Activated CD4-positive, alpha-beta memory T cell treated with anti-CD3 and anti-CD28 coated beads, Interleukin-2, amount 10 ng/mL, durations not matched to agents 7 days and 5 days (primary cell): ENCODE results near the gene HDX. TPM values are rescaled to one million over a fixed set of nuclear protein-coding genes. Genes with fewer than 3 reads are reported as not detected.

Experiments
- CTCF ChIA-PET: fragments of 350-600 bp; sonication (Branson Sonifier 250); formaldehyde crosslinking; loops from one replicate; lab custom pipeline; 2021; ENCODE audit warnings: antibody characterized with exemption, inconsistent platforms; lab: Charles Lee
- POLR2A ChIA-PET: fragments of 350-600 bp; sonication (Branson Sonifier 250); formaldehyde crosslinking; loops from one replicate; lab custom pipeline; 2021; ENCODE audit warnings: antibody characterized with exemption; lab: Charles Lee
- DNase-seq: peaks from one replicate; pipeline ENCODE4 v3.0.0-alpha.2; 2020
- H3K27ac Mint-ChIP-seq: one replicate; pipeline ENCODE4 v1.8.0; 2021; ENCODE audit warnings: mild to moderate bottlenecking, mixed read lengths
- H3K27me3 Mint-ChIP-seq: one replicate; pipeline ENCODE4 v1.8.0; 2021; ENCODE audit warnings: mixed read lengths
- H3K36me3 Mint-ChIP-seq: one replicate; pipeline ENCODE4 v1.8.0; 2021; ENCODE audit warnings: low read depth, mixed read lengths
- H3K4me1 Mint-ChIP-seq: one replicate; pipeline ENCODE4 v1.8.0; 2021; ENCODE audit warnings: mixed read lengths
- H3K4me3 Mint-ChIP-seq: one replicate; pipeline ENCODE4 v1.8.0; 2021; ENCODE audit warnings: mild to moderate bottlenecking, mixed read lengths
- H3K9me3 Mint-ChIP-seq: one replicate; pipeline ENCODE4 v1.8.0; 2021; ENCODE audit warnings: mixed read lengths
- total RNA-seq, 2 experiments: library from RNA; stranded (reverse); gene quantifications; one replicate each; pipeline ENCODE4 v1.2.3, GENCODE V29; 2021

The HDX gene
- total RNA-seq, 2 experiments from 2014 or later, result 0.96 to 1.2 TPM

DNA sequence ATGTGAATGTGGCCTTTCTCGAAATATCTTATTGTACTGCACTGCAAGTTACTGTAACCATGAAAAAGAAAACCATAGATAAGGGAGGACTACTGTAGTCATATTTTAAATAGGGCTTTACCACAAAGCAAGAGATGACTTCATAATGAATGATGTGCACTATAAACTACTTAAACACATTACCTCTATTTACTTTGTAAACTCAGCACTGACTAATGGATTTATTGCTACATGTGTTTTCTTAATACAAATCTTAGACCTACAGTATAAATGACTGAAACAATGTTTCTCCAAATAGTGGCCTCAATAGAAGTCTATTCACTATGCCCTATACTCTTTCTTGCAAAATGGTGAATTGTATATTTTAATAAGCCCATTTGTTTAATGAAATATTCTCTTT, 61.1 kb downstream of the HDX start:
- ChIA-PET CTCF (no interaction called here), POLR2A (no interaction called here)
- no peak for DNase-seq
- no peak overlapping the region for H3K4me3 Mint-ChIP-seq
- no peaks in the 10 kb centered on the region for H3K36me3 Mint-ChIP-seq
- H3K4me1 Mint-ChIP-seq, result no peaks in the 10 kb centered on the region
- H3K27ac Mint-ChIP-seq, result no peak overlapping the region
- H3K27me3 Mint-ChIP-seq, result no peaks in the 10 kb centered on the region
- peaks cover 2% of the 10 kb centered on the region for H3K9me3 Mint-ChIP-seq

DNA sequence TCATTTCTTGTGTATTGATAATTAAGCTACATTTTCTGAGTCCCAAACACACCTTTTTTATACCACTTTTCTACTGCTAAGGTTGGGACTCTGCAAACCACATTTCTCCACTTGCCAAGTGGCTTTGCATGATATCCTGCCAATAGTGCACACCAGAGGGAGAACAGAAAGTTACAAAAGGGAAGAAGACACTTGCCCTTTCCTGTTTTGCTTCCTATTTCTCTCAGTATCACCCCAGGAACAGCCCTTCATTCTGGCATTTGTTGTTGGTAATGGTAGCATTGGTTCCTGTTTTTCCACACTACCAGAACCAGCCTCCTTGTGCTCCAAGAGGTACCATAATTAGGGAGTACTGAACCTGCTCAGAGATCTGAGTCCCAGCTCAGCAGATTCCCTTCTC, 87.1 kb downstream of the HDX start:
- Mint-ChIP-seq H3K4me3 (no peak overlapping the region), H3K27ac (no peak overlapping the region), H3K4me1 (no peaks in the 10 kb centered on the region), H3K9me3 (peaks cover 8% of the 10 kb centered on the region), H3K36me3 (no peaks in the 10 kb centered on the region), H3K27me3 (no peaks in the 10 kb centered on the region)
- POLR2A ChIA-PET, result no interaction called here
- CTCF ChIA-PET, result no interaction called here
- no peak for DNase-seq

DNA sequence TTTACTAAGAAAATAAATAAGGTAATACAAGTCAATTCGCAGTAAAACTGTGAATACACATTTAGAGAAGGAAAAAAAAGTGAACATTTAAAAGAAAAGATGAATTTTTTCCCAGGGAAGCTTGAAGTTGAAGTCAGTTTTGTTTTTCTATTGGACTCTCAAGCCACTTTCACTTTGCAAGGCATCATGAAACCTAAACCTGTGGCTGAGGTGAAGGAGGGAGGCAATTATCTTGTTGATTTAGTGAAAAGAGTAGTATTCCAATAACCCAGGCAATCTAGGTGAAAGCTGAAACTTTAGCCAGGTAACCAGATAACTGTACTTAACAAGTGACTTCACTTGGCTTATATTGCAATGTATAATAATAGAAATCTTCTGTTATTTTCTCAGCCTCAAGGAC, 138.6 kb downstream of the HDX start:
- H3K4me1 Mint-ChIP-seq, result no peaks in the 10 kb centered on the region
- H3K27ac Mint-ChIP-seq, result no peak overlapping the region
- peaks cover 3% of the 10 kb centered on the region for H3K9me3 Mint-ChIP-seq
- CTCF ChIA-PET, result no interaction called here
- no peaks in the 10 kb centered on the region for H3K36me3 Mint-ChIP-seq
- POLR2A ChIA-PET, result no interaction called here
- DNase-seq, result no peak
- H3K27me3 Mint-ChIP-seq, result no peaks in the 10 kb centered on the region
- no peak overlapping the region for H3K4me3 Mint-ChIP-seq

DNA sequence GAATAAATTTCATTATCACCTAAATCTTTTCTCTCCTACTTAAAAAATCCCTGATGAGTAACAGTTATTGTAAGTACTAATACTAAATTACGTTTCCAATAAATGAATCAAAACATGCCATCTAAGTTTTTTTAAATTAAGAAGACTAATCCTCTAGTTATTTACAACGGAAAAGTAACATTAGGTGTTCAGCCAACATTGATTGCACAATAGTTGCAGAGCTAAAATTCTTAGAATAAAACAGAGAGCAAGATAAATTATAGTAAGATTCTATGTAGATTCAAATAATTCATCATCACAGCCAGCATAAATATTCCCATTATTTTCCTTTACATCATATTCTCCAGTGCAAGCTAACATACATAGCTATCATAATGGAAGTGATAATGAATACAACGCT, 139.2 kb downstream of the HDX start:
- no peaks in the 10 kb centered on the region for H3K4me1 Mint-ChIP-seq
- ChIA-PET POLR2A (no interaction called here), CTCF (no interaction called here)
- no peak for DNase-seq
- peaks cover 5% of the 10 kb centered on the region for H3K9me3 Mint-ChIP-seq
- no peaks in the 10 kb centered on the region for H3K27me3 Mint-ChIP-seq
- H3K4me3 Mint-ChIP-seq, result no peak overlapping the region
- H3K36me3 Mint-ChIP-seq, result no peaks in the 10 kb centered on the region
- no peak overlapping the region for H3K27ac Mint-ChIP-seq

DNA sequence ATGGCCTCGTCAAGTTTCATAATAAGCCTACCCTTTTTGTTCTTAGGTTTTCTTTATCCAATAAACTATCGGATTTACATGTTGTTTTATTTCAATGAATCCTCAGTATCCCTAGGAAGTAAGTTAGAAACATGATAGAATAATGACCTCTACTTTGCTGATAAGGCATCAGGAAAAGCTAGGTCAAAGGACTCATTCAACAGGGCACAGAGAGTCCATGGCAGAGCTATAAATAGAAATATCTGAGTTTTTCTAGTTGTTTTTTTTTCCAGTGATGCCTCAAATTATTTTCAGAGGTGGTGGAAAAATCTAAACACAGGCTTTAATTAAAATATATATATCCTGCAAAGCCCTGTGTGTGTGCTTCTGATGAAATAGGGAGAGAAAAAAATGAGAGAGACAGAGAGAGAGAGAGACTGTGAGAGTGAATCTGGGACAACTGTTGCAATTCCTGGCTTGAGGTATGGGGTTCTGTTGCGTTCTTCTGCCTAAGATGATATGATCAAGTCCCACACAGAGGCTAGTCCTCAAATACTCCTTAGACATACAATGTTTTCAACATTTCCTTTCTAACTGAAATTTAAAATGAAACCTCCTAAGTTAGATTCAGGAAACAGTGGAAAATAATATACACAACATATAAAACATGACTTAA, 139.9 kb downstream of the HDX start:
- CTCF ChIA-PET, result no interaction called here
- POLR2A ChIA-PET, result no interaction called here
- Mint-ChIP-seq H3K4me3 (no peak overlapping the region), H3K4me1 (no peaks in the 10 kb centered on the region), H3K27ac (no peak overlapping the region), H3K27me3 (no peaks in the 10 kb centered on the region), H3K36me3 (no peaks in the 10 kb centered on the region), H3K9me3 (peaks cover 5% of the 10 kb centered on the region)
- DNase-seq, result no peak

DNA sequence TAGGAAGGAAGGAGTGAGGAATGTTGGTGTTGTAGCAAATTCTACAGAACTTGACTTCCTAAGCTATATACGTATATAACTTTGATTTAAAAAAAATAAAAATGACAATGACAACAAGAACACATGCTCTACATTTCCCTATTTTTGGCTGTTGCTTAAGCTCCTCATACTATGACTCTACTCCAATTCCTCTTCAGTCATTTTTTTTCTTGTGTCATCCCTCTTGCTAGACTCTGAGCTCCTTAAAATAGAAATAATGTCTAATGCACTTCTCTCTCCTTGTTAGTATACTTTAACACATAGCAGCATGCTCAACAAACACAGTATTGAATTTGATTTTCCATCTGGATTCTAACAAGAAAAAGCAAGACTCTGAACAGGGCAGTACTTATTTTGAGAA, 144.0 kb downstream of the HDX start:
- peaks cover 2% of the 10 kb centered on the region for H3K9me3 Mint-ChIP-seq
- no peaks in the 10 kb centered on the region for H3K4me1 Mint-ChIP-seq
- H3K27ac Mint-ChIP-seq, result no peak overlapping the region
- no peak overlapping the region for H3K4me3 Mint-ChIP-seq
- no peak for DNase-seq
- CTCF ChIA-PET, result no interaction called here
- H3K27me3 Mint-ChIP-seq, result no peaks in the 10 kb centered on the region
- H3K36me3 Mint-ChIP-seq, result no peaks in the 10 kb centered on the region
- POLR2A ChIA-PET, result no interaction called here

DNA sequence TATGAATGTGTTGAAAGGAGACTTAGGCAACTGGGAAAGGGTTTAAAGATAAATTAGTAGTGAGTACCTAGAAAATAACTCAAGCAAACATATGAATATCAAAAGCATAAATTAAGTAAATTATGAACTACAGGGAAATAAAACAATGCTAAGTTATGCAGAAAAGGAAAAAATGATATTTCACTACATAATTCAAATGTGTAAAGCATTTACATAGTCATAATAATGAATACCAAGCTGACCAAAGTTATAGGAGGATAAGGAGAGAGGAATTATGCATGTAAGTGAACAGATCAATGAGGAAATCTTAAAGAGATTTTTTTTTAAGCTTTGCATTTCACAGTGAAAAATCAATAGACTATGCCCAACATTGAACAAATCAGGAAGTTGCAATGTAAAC, 145.0 kb downstream of the HDX start:
- POLR2A ChIA-PET, result no interaction called here

DNA sequence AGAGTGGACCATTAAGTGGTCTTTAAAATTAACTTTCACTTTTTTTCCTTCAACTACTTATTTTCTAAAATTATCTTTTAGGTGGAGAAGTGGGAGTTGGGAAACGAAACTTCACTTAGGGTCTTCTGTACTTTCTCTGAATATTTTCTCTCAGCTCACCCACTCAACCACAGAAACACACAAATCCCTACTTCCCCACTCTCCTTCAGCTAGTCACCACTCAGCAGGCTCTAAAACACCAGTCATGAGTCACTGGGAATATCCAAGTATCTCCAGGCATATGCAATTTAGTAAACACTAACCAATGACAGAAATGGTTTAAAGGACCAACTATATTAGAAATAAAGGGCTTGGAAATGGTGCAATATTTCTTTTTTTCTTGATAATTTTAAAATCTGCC, 161.3 kb downstream of the HDX start:
- no peak for DNase-seq
- POLR2A ChIA-PET, result no interaction called here
- CTCF ChIA-PET, result no interaction called here
- Mint-ChIP-seq H3K4me3 (no peak overlapping the region), H3K36me3 (no peaks in the 10 kb centered on the region), H3K27me3 (no peaks in the 10 kb centered on the region), H3K9me3 (no peaks in the 10 kb centered on the region), H3K27ac (no peak overlapping the region), H3K4me1 (no peaks in the 10 kb centered on the region)

More for the DNA sequence above, 145.0 kb downstream of the HDX start:
- CTCF ChIA-PET, result no interaction called here
- Mint-ChIP-seq H3K27ac (no peak overlapping the region), H3K4me1 (no peaks in the 10 kb centered on the region), H3K27me3 (no peaks in the 10 kb centered on the region), H3K4me3 (no peak overlapping the region), H3K9me3 (peaks cover 2% of the 10 kb centered on the region), H3K36me3 (no peaks in the 10 kb centered on the region)
- no peak for DNase-seq

DNA sequence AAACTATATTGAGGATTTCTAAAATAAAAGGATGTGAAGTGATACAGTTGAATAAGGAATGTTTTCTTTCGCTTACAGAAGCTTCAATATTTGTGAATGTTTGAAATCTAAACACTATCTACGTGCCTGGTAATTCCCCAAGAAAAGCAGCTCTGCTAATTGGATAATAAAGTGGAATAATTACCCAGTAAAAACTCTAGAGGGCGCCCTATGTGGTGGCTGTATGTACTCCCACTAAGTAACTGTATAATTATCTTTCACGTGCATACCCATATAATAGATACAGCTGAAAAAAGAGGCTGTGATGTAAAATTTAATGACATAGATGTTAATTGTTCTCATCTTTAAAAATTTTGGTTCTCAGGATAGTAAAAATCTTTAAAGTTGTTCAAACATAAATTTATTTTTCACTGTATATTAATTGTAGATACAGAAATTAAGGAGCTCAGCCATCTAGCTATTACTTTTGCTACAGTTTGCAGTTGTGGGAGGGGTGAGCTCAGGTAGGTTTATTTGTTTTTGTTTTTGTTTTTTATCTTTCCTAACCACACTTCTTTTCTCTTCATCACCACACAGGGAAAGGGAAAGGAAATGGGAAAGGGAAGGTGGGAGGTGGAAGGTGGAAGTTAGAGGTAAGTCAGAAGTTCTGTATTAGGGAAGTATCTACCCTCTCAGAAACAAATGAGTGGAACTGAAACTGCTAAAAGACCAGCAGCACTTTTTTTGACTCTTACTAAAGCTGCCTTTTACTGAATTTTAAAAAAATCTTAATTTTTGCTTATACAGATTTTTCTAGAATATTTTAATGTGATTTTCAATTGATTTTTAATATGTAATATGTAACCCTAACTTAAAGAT, 162.5 kb downstream of the HDX start:
- ChIA-PET POLR2A (no interaction called here), CTCF (no interaction called here)
- Mint-ChIP-seq H3K4me3 (no peak overlapping the region), H3K4me1 (no peaks in the 10 kb centered on the region), H3K9me3 (no peaks in the 10 kb centered on the region), H3K27me3 (no peaks in the 10 kb centered on the region), H3K36me3 (no peaks in the 10 kb centered on the region), H3K27ac (no peak overlapping the region)
- no peak for DNase-seq

DNA sequence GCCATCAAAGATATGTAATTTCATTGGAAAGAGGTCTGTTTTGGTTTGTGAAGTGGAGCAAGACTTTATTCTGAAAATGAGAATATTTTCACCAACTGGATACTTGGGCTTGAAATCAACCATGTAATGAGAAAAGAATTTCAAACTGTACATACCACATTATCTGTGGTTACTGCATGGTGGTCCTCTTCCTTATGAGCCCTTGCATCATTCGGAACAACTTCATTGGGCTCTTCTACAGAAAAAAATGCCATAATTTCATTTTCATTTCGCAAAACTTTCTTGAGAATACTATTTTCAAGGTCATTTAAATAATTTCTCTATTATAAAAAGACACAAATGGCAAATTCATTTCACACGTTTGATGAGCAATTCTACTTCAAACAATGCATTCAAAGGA, 165.6 kb downstream of the HDX start:
- Mint-ChIP-seq H3K9me3 (no peaks in the 10 kb centered on the region), H3K27me3 (no peaks in the 10 kb centered on the region), H3K36me3 (no peaks in the 10 kb centered on the region), H3K4me3 (no peak overlapping the region), H3K27ac (no peak overlapping the region), H3K4me1 (no peaks in the 10 kb centered on the region)
- CTCF ChIA-PET, result no interaction called here
- POLR2A ChIA-PET, result no interaction called here
- DNase-seq, result no peak

DNA sequence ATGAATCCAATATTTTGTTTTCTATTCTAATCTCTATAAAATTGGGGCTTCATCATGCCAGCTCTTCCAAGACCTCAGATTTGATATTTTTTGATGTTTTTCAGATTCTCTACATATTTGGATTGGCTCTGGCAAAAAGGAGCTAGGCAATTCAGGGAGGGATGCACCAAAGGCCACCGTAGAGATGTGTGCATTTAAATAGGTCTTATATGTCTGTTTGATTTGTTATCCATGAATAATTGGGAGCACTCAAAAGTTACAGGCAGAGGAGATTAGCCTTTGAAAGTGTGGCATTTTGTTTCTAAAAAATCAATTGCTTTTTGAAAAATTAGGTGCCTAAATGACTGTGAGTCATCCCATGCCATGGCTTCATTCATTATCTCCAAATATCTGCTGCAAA, 167.1 kb downstream of the HDX start:
- POLR2A ChIA-PET, result no interaction called here
- Mint-ChIP-seq H3K4me3 (no peak overlapping the region), H3K4me1 (no peaks in the 10 kb centered on the region), H3K36me3 (no peaks in the 10 kb centered on the region), H3K27me3 (no peaks in the 10 kb centered on the region), H3K9me3 (no peaks in the 10 kb centered on the region), H3K27ac (no peak overlapping the region)
- DNase-seq, result no peak
- CTCF ChIA-PET, result no interaction called here

DNA sequence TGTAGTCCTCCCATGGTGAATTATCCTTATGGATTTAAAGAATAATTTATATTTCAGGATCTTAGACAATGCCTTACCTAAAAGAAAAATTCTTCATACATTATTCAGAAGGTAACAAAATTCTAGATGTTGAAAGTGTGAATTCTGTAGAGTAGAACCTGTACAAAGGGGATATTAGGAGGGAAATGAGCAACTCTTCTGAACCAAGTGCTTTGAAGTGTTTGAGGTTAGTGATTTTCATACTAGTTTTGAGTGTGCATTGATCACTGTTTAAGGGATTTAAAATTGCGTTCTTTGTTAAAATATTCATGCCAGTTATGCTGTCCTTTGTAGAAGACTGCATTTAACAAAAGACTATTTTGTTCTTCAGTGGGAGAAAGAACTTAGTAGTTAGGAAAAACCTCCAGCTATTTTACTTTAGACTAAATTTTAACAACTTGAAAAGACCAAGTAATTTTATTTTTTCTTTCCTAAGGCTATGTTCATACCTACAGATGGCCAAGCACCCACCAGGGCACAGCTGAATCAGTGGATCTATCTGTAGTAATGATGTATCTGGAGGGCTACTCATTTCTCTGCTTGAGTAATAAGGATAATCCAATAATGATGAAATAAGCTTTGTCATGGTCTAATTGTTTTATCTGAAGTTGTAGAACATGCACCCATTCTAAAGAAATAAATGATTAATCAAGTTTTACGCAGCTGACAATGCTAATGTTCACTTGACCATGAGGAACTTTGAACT, 180.0 kb downstream of the HDX start:
- Mint-ChIP-seq H3K27me3 (no peaks in the 10 kb centered on the region), H3K4me3 (no peak overlapping the region), H3K9me3 (no peaks in the 10 kb centered on the region), H3K36me3 (no peaks in the 10 kb centered on the region), H3K4me1 (no peaks in the 10 kb centered on the region), H3K27ac (no peak overlapping the region)
- CTCF ChIA-PET, result no interaction called here
- DNase-seq, result no peak
- POLR2A ChIA-PET, result no interaction called here

DNA sequence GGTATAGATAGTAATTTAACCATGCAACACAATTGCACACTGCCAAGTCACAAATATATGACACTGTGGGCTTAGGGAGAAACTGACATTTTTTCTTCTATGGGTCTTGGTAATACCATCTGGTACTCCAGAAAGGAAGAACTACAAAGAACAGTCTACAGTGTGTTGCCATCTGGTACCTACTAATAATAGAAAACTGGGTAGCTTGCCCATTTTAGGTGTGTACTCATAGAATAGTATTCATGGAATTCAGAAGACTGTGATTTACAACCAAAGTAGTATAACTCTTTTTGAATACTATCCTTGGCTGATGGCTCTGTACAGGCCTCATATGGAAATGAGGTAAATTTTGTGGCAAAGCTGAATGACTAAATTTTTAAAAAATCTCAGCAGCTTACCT, 181.6 kb downstream of the HDX start:
- no peaks in the 10 kb centered on the region for H3K27me3 Mint-ChIP-seq

More for the DNA sequence above, 181.6 kb downstream of the HDX start:
- no peak overlapping the region for H3K27ac Mint-ChIP-seq
- no peaks in the 10 kb centered on the region for H3K36me3 Mint-ChIP-seq
- H3K4me3 Mint-ChIP-seq, result no peak overlapping the region
- no peak for DNase-seq
- ChIA-PET CTCF (no interaction called here), POLR2A (no interaction called here)
- no peaks in the 10 kb centered on the region for H3K9me3 Mint-ChIP-seq
- no peaks in the 10 kb centered on the region for H3K4me1 Mint-ChIP-seq
